ENCODE results near the gene ZNF175.
A peak's percentile ranks its signal among the peaks of the same experiment; 100 is the strongest.

ZNF175 gene

GRCh38 chr19:51570962-51571575, at the start of gene ZNF175:
ZNF175 (plus strand) TSS chr19:51571283; CDS start chr19:51573330, 2,047 bp downstream.
- peak; percentile 88 to 92 for DNase-seq

DNA sequence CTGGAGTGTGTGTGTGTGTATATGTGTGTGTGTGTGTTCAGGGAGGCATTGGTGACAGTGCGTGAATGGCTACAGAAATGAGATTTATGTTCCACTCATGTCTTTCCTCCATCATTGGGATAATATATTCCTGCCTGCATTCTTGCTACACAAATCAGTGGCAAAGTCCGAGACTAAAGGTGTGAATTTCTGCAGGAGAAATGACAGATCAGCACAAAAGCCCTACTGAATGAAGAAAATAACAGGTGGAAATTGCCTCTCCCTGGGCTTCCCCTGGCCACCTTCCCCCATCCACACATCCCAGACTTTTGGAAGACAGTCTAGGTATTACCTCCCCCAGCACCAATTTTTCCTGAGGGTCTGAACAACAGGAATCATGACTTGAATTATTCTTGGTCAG, 49.7 kb upstream of the ZNF175 start:
- no peak for DNase-seq

- DNase-seq, result no peak
These were observed 49.3 kb upstream of the ZNF175 start for GRCh38 chr19:51521781-51522180.

GRCh38 chr19:51524666-51525264, 46.3 kb upstream of the ZNF175 start:
- DNase-seq, result no peak

- DNase-seq, result no peak
These were observed 45.4 kb upstream of the ZNF175 start for GRCh38 chr19:51525651-51526050.

GRCh38 chr19:51529301-51529700, 41.8 kb upstream of the ZNF175 start:
- DNase-seq, result no peak

DNA sequence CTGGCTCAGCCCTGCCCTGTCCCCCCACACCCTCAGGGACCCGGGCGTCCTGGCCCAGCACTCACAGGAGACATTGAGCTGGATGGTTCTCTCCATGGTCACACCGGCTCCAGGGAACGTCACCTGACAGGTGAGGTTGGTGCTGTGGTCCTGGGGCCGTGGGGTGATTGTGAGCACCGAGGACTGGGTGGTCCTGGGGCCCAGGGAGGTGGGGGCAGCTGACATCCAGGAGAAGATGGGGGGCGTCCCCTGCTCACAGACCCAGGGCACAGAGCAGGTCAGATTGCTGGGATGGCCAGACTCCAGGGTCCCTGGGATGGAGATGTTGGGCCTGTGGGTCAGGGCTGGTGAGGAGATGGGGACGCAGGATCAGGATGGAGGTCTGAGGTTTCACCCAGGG, 40.5 kb upstream of the ZNF175 start:
- DNase-seq, result no peak

GRCh38 chr19:51531349-51532315, 39.5 kb upstream of the ZNF175 start, which contains the start of gene SIGLEC6:
SIGLEC6 (minus strand) TSS chr19:51531670; CDS start chr19:51531648, 22 bp downstream.
- DNase-seq, result no peak

DNA sequence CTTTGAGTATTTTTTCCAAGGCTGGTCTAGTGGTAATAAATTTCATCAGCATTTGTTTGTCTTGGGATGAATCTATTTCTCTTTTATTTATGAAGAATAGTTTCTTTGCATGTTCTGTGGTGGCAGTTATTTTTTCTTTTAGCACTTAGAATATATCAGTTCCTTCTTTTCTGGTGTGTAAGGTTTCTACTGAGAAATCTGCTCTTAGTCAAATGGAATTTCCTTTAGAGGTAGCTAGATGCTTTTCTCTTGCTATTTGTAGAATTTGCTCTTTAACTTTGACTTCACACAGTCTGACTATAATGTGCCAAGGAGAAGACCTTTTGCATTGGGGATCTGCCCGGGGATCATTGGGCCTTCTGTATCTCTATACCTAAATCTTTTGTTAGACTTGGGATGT, 35.5 kb upstream of the ZNF175 start:
- DNase-seq, result no peak

DNA sequence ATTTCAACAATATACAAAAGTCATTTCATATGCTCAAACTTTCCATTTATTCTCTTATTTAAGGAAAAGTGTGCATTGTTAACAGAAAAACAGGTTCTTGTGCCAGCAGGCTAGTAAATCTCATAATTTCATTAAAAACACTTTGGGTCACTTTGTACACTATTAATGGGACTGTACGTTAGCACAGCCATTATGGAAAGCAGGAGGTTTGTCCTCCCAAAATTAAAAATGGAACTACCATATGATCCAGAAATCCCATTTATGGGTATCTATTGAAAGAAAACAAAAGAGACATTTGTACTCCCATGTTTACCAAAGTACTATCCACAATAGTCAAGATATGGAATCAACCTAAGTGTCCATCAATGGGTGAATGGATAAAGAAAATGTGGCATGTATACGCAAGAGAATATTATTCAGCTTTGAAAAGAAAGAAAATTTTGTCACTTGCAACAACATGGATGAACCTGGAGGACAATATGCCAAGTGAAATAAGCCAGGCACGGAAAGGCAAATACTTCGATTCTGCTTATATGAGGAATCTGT, 31.2 kb upstream of the ZNF175 start:
- DNase-seq, result no peak

DNA sequence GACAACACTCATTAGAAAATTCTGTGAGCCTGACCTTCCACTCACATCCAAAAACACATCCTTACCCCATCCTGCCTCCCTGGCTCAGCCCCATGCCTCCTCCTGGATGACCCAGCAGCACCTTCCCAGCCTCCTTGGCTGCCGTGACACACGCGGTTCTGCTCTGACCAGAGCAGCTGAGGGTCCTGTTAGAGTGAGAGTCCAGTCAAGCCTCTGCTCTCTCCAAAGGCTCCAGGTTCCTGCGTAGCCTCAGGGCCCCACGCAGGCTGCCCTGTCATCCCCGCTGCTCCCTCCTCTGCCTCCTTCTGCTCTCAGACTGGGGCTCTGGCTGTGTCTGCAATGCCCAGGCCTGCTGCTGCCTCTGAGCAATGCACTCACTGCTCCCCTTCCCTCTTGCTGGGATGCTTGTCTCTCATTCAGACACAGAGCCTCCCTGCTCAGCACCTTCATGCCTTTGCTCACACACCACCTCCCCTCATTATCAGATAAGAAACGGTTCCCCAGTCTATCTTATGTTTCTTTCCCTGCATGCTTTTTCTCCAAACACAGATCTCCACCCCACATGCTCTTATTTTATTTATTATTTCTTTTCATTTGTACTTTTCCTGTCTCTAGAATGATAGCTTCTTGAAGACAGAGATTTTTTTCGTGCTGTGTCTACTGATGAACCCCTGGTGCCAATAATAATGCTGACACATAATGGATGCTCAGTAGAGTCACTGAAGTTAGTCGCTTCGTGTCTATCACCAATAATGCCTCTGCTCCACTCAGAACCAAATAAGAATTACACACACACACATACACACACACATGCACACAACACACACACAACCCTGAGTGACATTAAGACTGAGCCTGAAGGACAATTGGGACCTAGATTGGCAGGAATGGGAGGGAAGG, 29.4 kb upstream of the ZNF175 start:
- no peak for DNase-seq

- no peak for DNase-seq
These were observed 28.4 kb upstream of the ZNF175 start for GRCh38 chr19:51542699-51543098.

GRCh38 chr19:51544038-51544437, 27.0 kb upstream of the ZNF175 start:
- DNase-seq, result no peak

- DNase-seq, result no peak
These were observed 24.9 kb upstream of the ZNF175 start for GRCh38 chr19:51546107-51546649.

DNA sequence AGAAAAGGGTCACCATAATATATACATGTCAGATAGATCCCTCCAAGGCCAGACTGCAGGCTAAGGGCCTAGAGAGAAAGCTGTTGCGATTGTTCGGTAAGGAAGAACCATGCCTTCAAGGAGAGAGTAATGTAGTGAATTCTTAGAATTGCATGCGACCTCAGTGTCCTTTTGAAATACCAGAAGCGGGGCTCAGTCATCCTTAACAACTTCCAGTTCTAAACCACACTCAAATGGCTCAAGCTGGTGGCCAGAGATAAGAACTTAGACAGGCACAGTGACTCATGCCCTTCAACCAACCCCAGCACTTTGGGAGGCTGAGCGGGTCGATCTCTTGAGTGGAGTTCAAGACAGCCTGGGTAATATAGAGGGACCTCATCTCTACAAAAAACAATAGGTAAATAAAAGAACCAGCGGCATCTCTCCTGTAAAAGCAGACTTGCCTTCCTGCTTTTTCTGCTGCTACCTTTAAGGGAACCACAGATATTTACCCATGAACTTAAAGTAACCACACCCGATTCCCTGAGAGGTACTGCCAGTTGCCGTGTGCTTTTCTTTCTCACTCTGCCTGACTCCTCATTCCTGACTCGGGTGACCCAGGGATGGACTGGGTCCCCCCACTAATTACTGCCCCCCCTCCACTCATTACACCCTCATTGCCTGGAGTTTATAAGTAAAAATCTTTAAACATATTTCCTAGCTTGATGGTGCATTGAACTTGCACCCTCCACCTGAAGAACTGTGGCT, 24.3 kb upstream of the ZNF175 start:
- no peak for DNase-seq

DNA sequence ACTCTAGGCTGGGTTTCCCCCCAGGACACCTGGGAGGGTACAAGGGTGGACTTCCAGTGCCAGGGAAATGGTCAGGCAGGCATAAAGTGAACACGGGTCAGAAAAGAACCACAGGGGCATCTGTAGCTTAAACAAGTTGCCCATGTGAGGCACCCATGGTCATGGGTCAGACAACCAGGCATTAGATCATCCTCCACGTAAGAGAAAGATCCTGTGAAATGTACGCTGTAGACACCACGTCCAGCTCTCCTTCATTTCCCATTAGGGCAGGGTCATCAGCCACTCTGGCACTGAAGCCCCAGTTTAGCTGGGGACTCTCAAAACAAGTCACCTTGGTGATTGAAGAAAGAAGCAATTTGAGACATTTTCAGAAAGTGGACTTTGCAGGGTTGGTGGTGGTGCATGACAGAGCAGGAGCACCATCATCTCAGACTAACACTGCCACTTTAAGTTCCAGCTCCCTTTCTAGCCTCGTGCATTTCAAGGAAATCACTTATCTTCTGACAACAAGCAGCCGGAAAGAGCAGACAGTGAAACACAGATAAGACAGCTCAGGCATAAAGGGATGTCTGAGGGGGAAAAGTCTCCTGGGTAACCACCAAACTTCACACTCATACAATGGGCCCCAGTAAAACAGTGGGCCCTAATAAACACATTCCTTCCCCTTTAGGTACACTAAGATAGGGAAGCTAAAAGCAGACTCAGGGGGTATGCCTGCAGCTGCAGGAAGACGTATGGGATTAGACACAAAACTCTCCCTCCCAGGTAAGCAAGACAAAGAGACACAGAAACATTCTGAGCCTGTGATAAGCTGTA, 23.5 kb upstream of the ZNF175 start:
- DNase-seq, result no peak

GRCh38 chr19:51548213-51548651, 22.9 kb upstream of the ZNF175 start:
- DNase-seq, result no peak

GRCh38 chr19:51548891-51549305, 22.2 kb upstream of the ZNF175 start:
- DNase-seq, result no peak

GRCh38 chr19:51549533-51550324, 21.4 kb upstream of the ZNF175 start:
- DNase-seq, result no peak
